Esophagus muscularis mucosa (tissue), 3 donors: ENCODE data around the gene SPARC.
A peak's percentile ranks its signal among the peaks of the same experiment; 100 is the strongest.

Experiments used
- CTCF ChIP-seq, 3 experiments: fragments of 200-600 bp in 2 of 3; fragments of 450-650 bp in 1 of 3; sonication (generic) in 2 of 3; IDR thresholded peaks; one replicate each; pipeline ENCODE4 v1.5.1; 2017 to 2019; ENCODE audit warnings: antibody characterized with exemption in 3 of 3, mild to moderate bottlenecking in 2 of 3, moderate library complexity in 1 of 3
- POLR2A ChIP-seq: fragments of 450-650 bp; IDR thresholded peaks from one replicate; pipeline ENCODE4 v1.6.1; 2017; ENCODE audit warnings: antibody characterized with exemption, moderate library complexity, mild to moderate bottlenecking, low read depth
- POLR2AphosphoS5 ChIP-seq, 2 donors: sonication (generic); formaldehyde crosslinking; IDR thresholded peaks; one replicate each; pipeline ENCODE4 v1.6.1; 2017; ENCODE audit warnings: antibody characterized with exemption in 2 of 2

GRCh38 chr5:151663617-151664293 lies 23.0 kb downstream of the SPARC start:
- TF ChIP-seq POLR2A (no peak), CTCF (IDR thresholded peaks at IDR 0.05) (no peak), POLR2AphosphoS5 (IDR thresholded peaks at IDR 0.05) (peak; percentile 43 to 54)
